ENCODE data around the gene OR2H1. TPM values are rescaled to one million over a fixed set of nuclear protein-coding genes. Genes with fewer than 3 reads are reported as not detected.

OR2H1 gene
- total RNA-seq, 4 donors from 2014 or later: not detected

DNA sequence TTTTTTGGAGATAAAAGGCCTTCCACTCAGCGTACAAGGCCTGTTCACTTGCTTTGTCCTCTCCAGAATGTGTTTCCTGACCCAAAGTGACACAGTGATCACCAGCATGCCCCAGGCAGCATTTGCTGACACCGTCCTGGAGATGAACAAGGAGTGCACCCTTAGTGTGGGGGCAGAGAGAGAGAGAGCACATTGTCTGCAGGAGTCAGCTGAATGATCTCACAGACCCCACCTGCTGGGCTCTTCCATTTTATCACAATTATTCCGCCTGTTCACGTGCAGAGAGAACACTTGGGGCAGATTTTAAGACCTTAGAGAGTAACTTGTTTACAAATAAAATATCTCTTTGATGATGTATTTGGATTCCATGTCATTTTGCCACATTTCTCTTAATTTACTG is 53.2 kb downstream of the OR2H1 start:
- Histone ChIP-seq H3K27ac (no peak overlapping the region), H3K9me3 (no peaks in the 10 kb centered on the region), H3K4me1 (no peaks in the 10 kb centered on the region), H3K36me3 (no peaks in the 10 kb centered on the region), H3K4me3 (replicated peaks in 1 of 3) (no peak overlapping the region), H3K27me3 (no peaks in the 10 kb centered on the region)
- intact Hi-C loops (cut with DNase I): no loop called here
- WGBS, 2 donors: 46 to 50% methylated on average over 4 of the region's 4 CpGs
- no peak for TF ChIP-seq POLR2A (IDR thresholded peaks at IDR 0.05)
- TF ChIP-seq, protein P1, sequence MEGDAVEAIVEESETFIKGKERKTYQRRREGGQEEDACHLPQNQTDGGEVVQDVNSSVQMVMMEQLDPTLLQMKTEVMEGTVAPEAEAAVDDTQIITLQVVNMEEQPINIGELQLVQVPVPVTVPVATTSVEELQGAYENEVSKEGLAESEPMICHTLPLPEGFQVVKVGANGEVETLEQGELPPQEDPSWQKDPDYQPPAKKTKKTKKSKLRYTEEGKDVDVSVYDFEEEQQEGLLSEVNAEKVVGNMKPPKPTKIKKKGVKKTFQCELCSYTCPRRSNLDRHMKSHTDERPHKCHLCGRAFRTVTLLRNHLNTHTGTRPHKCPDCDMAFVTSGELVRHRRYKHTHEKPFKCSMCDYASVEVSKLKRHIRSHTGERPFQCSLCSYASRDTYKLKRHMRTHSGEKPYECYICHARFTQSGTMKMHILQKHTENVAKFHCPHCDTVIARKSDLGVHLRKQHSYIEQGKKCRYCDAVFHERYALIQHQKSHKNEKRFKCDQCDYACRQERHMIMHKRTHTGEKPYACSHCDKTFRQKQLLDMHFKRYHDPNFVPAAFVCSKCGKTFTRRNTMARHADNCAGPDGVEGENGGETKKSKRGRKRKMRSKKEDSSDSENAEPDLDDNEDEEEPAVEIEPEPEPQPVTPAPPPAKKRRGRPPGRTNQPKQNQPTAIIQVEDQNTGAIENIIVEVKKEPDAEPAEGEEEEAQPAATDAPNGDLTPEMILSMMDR (IDR thresholded peaks at IDR 0.05): no peak
- no peak for DNase-seq

- no peak for DNase-seq
- Histone ChIP-seq H3K27ac (no peak overlapping the region), H3K9me3 (no peaks in the 10 kb centered on the region), H3K4me1 (no peaks in the 10 kb centered on the region), H3K36me3 (no peaks in the 10 kb centered on the region), H3K27me3 (no peaks in the 10 kb centered on the region), H3K4me3 (replicated peaks in 1 of 3) (no peak overlapping the region)
- no peak for TF ChIP-seq POLR2A (IDR thresholded peaks at IDR 0.05)
- TF ChIP-seq, protein P1 (IDR thresholded peaks at IDR 0.05): no peak
- WGBS, 2 donors: 71 to 77% methylated on average over 2 of the region's 2 CpGs
- intact Hi-C loops (cut with DNase I): no loop called here
Measured at GRCh38 chr6:29510746-29511300, 53.9 kb downstream of the OR2H1 start.

Other genes starting within 250 kb of the OR2H1 start
- not detected for gene OR14J1, start 155.5 kb upstream of the OR2H1 start, total RNA-seq
- not detected for gene OR5V1, start 88.3 kb upstream of the OR2H1 start, total RNA-seq
- not detected for gene OR12D3, start 81.9 kb upstream of the OR2H1 start, total RNA-seq
- gene OR12D2, start 61.5 kb upstream of the OR2H1 start, total RNA-seq: not detected
- not detected for gene OR12D1, start 42.2 kb upstream of the OR2H1 start, total RNA-seq
- gene OR10C1, start 17.8 kb upstream of the OR2H1 start, total RNA-seq: not detected
- not detected for gene OR11A1, start 84 bp upstream of the OR2H1 start, total RNA-seq
- not detected for gene MAS1L, start 30.8 kb downstream of the OR2H1 start, total RNA-seq
- gene UBD, start 102.6 kb downstream of the OR2H1 start, total RNA-seq: 1 to 10 TPM in 1 of 4 donors, under 1 TPM in 1, not detected in 2; 0.93 to 1.5 TPM
- not detected for gene OR2H2, start 128.0 kb downstream of the OR2H1 start, total RNA-seq
- gene GABBR1, start 176.0 kb downstream of the OR2H1 start, total RNA-seq: 10 to 100 TPM; 20.4 to 34.3 (median 23.8) TPM
- gene MOG, start 199.9 kb downstream of the OR2H1 start, total RNA-seq: not detected
- not detected for gene ZFP57, start 224.0 kb downstream of the OR2H1 start, total RNA-seq

Measured in thyroid gland (tissue), 4 donors.